ENCODE data around the gene FGD5. TPM values are rescaled to one million over a fixed set of nuclear protein-coding genes. Genes with fewer than 3 reads are reported as not detected.

Gene FGD5
- total and polyA plus RNA-seq, 9 of the 15 experiments (the other 6 are each of a cell fraction or from before 2014, with no cell fraction given), result 0.18 TPM; not detected in 8

- H3K36me3 ChIP-seq (ENCODE audit: control insufficient read depth, insufficient read depth, low read length), result no peaks in the 10 kb centered on the region
- no peaks in the 10 kb centered on the region for H4K20me1 ChIP-seq (replicated peaks; ENCODE audit: control insufficient read depth, insufficient read depth, low read length)
- no peak overlapping the region for H3K9ac ChIP-seq (ENCODE audit: insufficient read depth in 1 of 2, low read depth in 2 of 2, low read length in 2 of 2)
- 0% methylated on average over 1 of the region's 1 CpG for WGBS (ENCODE audit: insufficient coverage, low coverage, missing lambda C conversion rate)
- TF ChIP-seq TAF15 (IDR thresholded peaks at IDR 0.05; ENCODE audit: low read depth, low read length) (no peak), TCF7L2 (IDR thresholded peaks at IDR 0.05; ENCODE audit: low read depth, low read length) (no peak), NCOR1 (IDR thresholded peaks at IDR 0.05) (no peak), KAT7 (CRISPR knock-in tag; IDR thresholded peaks at IDR 0.05; ENCODE audit: borderline replicate concordance) (no peak)
- no peak overlapping the region for H3K4me2 ChIP-seq (ENCODE audit: insufficient read depth, low read length)
- CTCF ChIA-PET (ENCODE audit: low intra/inter-chr PET ratio), result no interaction called here
- no peak for DNase-seq (ENCODE audit: extremely low read depth in 1 of 4, low spot score in 3 of 4)
- H3K79me2 ChIP-seq (ENCODE audit: control insufficient read depth, insufficient read depth, low read length), result no peaks in the 10 kb centered on the region
- no peaks in the 10 kb centered on the region for H3K4me1 ChIP-seq (replicated peaks in 1 of 2; ENCODE audit: control insufficient read depth in 2 of 2, insufficient read depth in 2 of 2, low read length in 2 of 2)
- no peaks in the 10 kb centered on the region for H3K9me3 ChIP-seq (replicated peaks; ENCODE audit: control insufficient read depth, insufficient read depth, low read depth, low read length)
- intact Hi-C loops (cut with micrococcal nuclease) (no loop called here), in situ Hi-C loops (cut with MboI) (no loop called here)
- ATAC-seq, result no peak
- POLR2A ChIA-PET, result interaction anchor here (0.7 kb wide), 1 partner anchor 89 kb away, joined by 3 read pairs; no protein-coding TSS in a partner anchor
- H3K4me3 ChIP-seq, result no peak overlapping the region
- no peaks in the 10 kb centered on the region for H3K9me1 ChIP-seq (ENCODE audit: control insufficient read depth, insufficient read depth, low read length)
- no peak overlapping the region for H2AFZ ChIP-seq (ENCODE audit: low read depth, low read length)
- peaks cover 14 to 29% of the 10 kb centered on the region in 2 experiments for H3K27me3 ChIP-seq (ENCODE audit: control insufficient read depth in 2 of 2, insufficient read depth in 2 of 2, low read length in 2 of 2)
- FAIRE-seq, result no peak
- BruUV-seq (replicated peaks), result no TSS peak
- H3K27ac ChIP-seq (ENCODE audit: extremely low read depth, low read depth, low read length), result no peak overlapping the region
These were observed 39.3 kb downstream of the FGD5 start for GRCh38 chr3:14858105-14858504.

- ATAC-seq (no peak), DNase-seq (ENCODE audit: extremely low read depth in 1 of 4, low spot score in 3 of 4) (no peak), FAIRE-seq (no peak)
- Histone ChIP-seq H3K9me1 (ENCODE audit: control insufficient read depth, insufficient read depth, low read length) (no peaks in the 10 kb centered on the region), H3K9me3 (replicated peaks; ENCODE audit: control insufficient read depth, insufficient read depth, low read depth, low read length) (no peaks in the 10 kb centered on the region), H3K4me3 (no peak overlapping the region), H3K36me3 (ENCODE audit: control insufficient read depth, insufficient read depth, low read length) (no peaks in the 10 kb centered on the region), H3K27me3 (ENCODE audit: control insufficient read depth in 2 of 2, insufficient read depth in 2 of 2, low read length in 2 of 2) (peaks cover 24 to 45% of the 10 kb centered on the region in 2 experiments), H3K4me1 (replicated peaks in 1 of 2; ENCODE audit: control insufficient read depth in 2 of 2, insufficient read depth in 2 of 2, low read length in 2 of 2) (no peaks in the 10 kb centered on the region), H3K9ac (ENCODE audit: insufficient read depth in 1 of 2, low read depth in 2 of 2, low read length in 2 of 2) (no peak overlapping the region), H3K4me2 (ENCODE audit: insufficient read depth, low read length) (no peak overlapping the region), H3K79me2 (ENCODE audit: control insufficient read depth, insufficient read depth, low read length) (no peaks in the 10 kb centered on the region), H3K27ac (ENCODE audit: extremely low read depth, low read depth, low read length) (no peak overlapping the region), H2AFZ (ENCODE audit: low read depth, low read length) (no peak overlapping the region), H4K20me1 (replicated peaks; ENCODE audit: control insufficient read depth, insufficient read depth, low read length) (0 out of 2 replicates have a peak, but pooled peaks cover 7% of the 10 kb centered on the region)
- POLR2A ChIA-PET, result no interaction called here
- CTCF ChIA-PET (ENCODE audit: low intra/inter-chr PET ratio), result no interaction called here
- in situ Hi-C loops (cut with MboI) (no loop called here), intact Hi-C loops (cut with micrococcal nuclease) (loop anchor here (5.0 kb wide), 1 partner anchor 68 kb away; no protein-coding TSS in a partner anchor)
- no peak for TF ChIP-seq ZNF184 (CRISPR knock-in tag; IDR thresholded peaks at IDR 0.05)
- no peak for TF ChIP-seq MIER1 (IDR thresholded peaks at IDR 0.05; ENCODE audit: low read depth)
- TF ChIP-seq SREBF1 (IDR thresholded peaks at IDR 0.05; ENCODE audit: borderline replicate concordance, low read depth, low read length), result no peak
- TF ChIP-seq TFE3 (CRISPR knock-in tag; IDR thresholded peaks at IDR 0.05), result no peak
- TF ChIP-seq PHF21A (IDR thresholded peaks at IDR 0.05; ENCODE audit: borderline replicate concordance, low read depth), result no peak
- TF ChIP-seq PHB2 (IDR thresholded peaks at IDR 0.05; ENCODE audit: low read depth), result no peak
- no peak for TF ChIP-seq RBM22 (IDR thresholded peaks at IDR 0.05; ENCODE audit: low read depth, low read length, poor library complexity, severe bottlenecking)
- no peak for TF ChIP-seq ZNF217 (CRISPR knock-in tag; IDR thresholded peaks at IDR 0.05)
- 2% methylated on average over 4 of the region's 4 CpGs for WGBS (ENCODE audit: insufficient coverage, low coverage, missing lambda C conversion rate)
- no TSS peak for BruUV-seq (replicated peaks)
These were observed 41.1 kb downstream of the FGD5 start for GRCh38 chr3:14859880-14860279.

Data from K562 (cell line).